Naive thymus-derived CD8-positive, alpha-beta T cell (primary cell): ENCODE data around the gene PTTG1. TPM values are rescaled to one million over a fixed set of nuclear protein-coding genes. Genes with fewer than 3 reads are reported as not detected.

Source experiments
- ATAC-seq, 2 donors: fragments of 150-1000 bp; cut with Tn5 transposase in 1 of 2; sonication (Bioruptor Pico), chemical (Tn5 transposase) in 1 of 2; 1 replicate in 1 of 2; 2 replicates in 1 of 2; pipeline ENCODE4 v1.10.0; 2021; ENCODE audit warnings: mild to moderate bottlenecking in 2 of 2, moderate library complexity in 2 of 2
- POLR2A ChIA-PET: fragments of 350-600 bp; sonication (Branson Sonifier 250); formaldehyde crosslinking; loops from one replicate; lab custom pipeline; 2021; ENCODE audit warnings: antibody characterized with exemption; lab: Charles Lee
- DNase-seq, 10 donors: peaks; one replicate each; pipeline versions ENCODE4 v3.0.0 to v3.0.0-alpha.2; 2020 to 2022
- H3K27ac Mint-ChIP-seq, 10 donors: one replicate each; pipeline ENCODE4 v1.8.0; 2020 to 2022; ENCODE audit warnings: mild to moderate bottlenecking in 10 of 10, mixed read lengths in 10 of 10, moderate library complexity in 4 of 10, inconsistent platforms in 1 of 10
- H3K27me3 Mint-ChIP-seq, 5 donors: one replicate each; pipeline ENCODE4 v1.8.0; 2021 to 2022; ENCODE audit warnings: mixed read lengths in 5 of 5
- H3K36me3 Mint-ChIP-seq, 3 donors: one replicate each; pipeline ENCODE4 v1.8.0; 2020 to 2022; ENCODE audit warnings: mixed read lengths in 3 of 3, mild to moderate bottlenecking in 2 of 3, inconsistent platforms in 1 of 3
- H3K4me1 Mint-ChIP-seq, 4 donors: one replicate each; pipeline ENCODE4 v1.8.0; 2021 to 2022; ENCODE audit warnings: mixed read lengths in 4 of 4
- H3K4me3 Mint-ChIP-seq, 10 donors: one replicate each; pipeline ENCODE4 v1.8.0; 2020 to 2022; ENCODE audit warnings: mild to moderate bottlenecking in 10 of 10, mixed read lengths in 10 of 10, moderate library complexity in 6 of 10, inconsistent platforms in 1 of 10
- H3K9me3 Mint-ChIP-seq, 9 donors: one replicate each; pipeline ENCODE4 v1.8.0; 2020 to 2022; ENCODE audit warnings: mixed read lengths in 9 of 9, mild to moderate bottlenecking in 3 of 9, inconsistent platforms in 1 of 9, moderate library complexity in 1 of 9
- polyA plus RNA-seq, 3 donors: library from polyadenylated mRNA; unstranded; fragments of 300-500 nt; fragmentation: Illumina TruSeq; gene quantifications; one replicate each; pipeline ENCODE4 v1.2.3, GENCODE V29; 2021
- total RNA-seq, 8 experiments: library from RNA in 2 of 8; stranded (reverse) in 2 of 8; gene quantifications; one replicate each; pipeline ENCODE4 v1.2.3 and lab custom pipeline; 2021 to 2026

PTTG1 gene
- total and polyA plus RNA-seq, 5 experiments from 2014 or later: 2.7 to 18.9 (median 7.1) TPM

GRCh38 chr5:160458806-160459800, 37.4 kb downstream of the PTTG1 start:
- H3K36me3 Mint-ChIP-seq: no peaks in the 10 kb centered on the region
- no peak overlapping the region for H3K27ac Mint-ChIP-seq
- ATAC-seq (no peak), DNase-seq (no peak)
- H3K4me3 Mint-ChIP-seq: no peak overlapping the region
- POLR2A ChIA-PET: no interaction called here
- H3K27me3 Mint-ChIP-seq: peaks cover 2 to 10% (median 6%) of the 10 kb centered on the region in 5 donors
- H3K9me3 Mint-ChIP-seq: no peaks in the 10 kb centered on the region
- H3K4me1 Mint-ChIP-seq: peaks cover 0 to 10% (median 1%) of the 10 kb centered on the region in 4 donors

- peaks cover 0 to 19% (median 4%) of the 10 kb centered on the region in 4 donors for H3K4me1 Mint-ChIP-seq
- H3K9me3 Mint-ChIP-seq: no peaks in the 10 kb centered on the region
- POLR2A ChIA-PET: no interaction called here
- DNase-seq: no peak
- no peak overlapping the region for H3K27ac Mint-ChIP-seq
- ATAC-seq: no peak
- H3K36me3 Mint-ChIP-seq: no peaks in the 10 kb centered on the region
- peaks cover under 1 to 6% (median 2%) of the 10 kb centered on the region in 5 donors for H3K27me3 Mint-ChIP-seq
- H3K4me3 Mint-ChIP-seq: no peak overlapping the region
These were observed 38.9 kb downstream of the PTTG1 start for GRCh38 chr5:160460377-160461049.

- peaks cover 0 to 17% (median 5%) of the 10 kb centered on the region in 4 donors for H3K4me1 Mint-ChIP-seq
- H3K9me3 Mint-ChIP-seq: no peaks in the 10 kb centered on the region
- POLR2A ChIA-PET: no interaction called here
- H3K27me3 Mint-ChIP-seq: peaks cover 0 to 6% (median 1%) of the 10 kb centered on the region in 5 donors
- H3K4me3 Mint-ChIP-seq: no peak overlapping the region
- DNase-seq: no peak
- no peak overlapping the region for H3K27ac Mint-ChIP-seq
- ATAC-seq: no peak
- H3K36me3 Mint-ChIP-seq: no peaks in the 10 kb centered on the region
These were observed 39.7 kb downstream of the PTTG1 start for GRCh38 chr5:160461378-160461777.

GRCh38 chr5:160462167-160462566, 40.5 kb downstream of the PTTG1 start:
- Mint-ChIP-seq H3K9me3 (no peaks in the 10 kb centered on the region), H3K4me1 (peaks cover 4 to 25% (median 11%) of the 10 kb centered on the region in 4 donors), H3K36me3 (no peaks in the 10 kb centered on the region), H3K27me3 (peaks cover 0 to 6% (median 1%) of the 10 kb centered on the region in 5 donors), H3K27ac (peak overlapping the region in 1 of 10 donors; percentile 38), H3K4me3 (no peak overlapping the region)
- POLR2A ChIA-PET: no interaction called here
- DNase-seq (no peak), ATAC-seq (no peak)

GRCh38 chr5:160463227-160463626, 41.6 kb downstream of the PTTG1 start:
- H3K9me3 Mint-ChIP-seq: peaks cover 0 to 2% (median 0%) of the 10 kb centered on the region in 9 donors
- peak overlapping the region in 1 of 10 donors; percentile 12 for H3K27ac Mint-ChIP-seq

DNA sequence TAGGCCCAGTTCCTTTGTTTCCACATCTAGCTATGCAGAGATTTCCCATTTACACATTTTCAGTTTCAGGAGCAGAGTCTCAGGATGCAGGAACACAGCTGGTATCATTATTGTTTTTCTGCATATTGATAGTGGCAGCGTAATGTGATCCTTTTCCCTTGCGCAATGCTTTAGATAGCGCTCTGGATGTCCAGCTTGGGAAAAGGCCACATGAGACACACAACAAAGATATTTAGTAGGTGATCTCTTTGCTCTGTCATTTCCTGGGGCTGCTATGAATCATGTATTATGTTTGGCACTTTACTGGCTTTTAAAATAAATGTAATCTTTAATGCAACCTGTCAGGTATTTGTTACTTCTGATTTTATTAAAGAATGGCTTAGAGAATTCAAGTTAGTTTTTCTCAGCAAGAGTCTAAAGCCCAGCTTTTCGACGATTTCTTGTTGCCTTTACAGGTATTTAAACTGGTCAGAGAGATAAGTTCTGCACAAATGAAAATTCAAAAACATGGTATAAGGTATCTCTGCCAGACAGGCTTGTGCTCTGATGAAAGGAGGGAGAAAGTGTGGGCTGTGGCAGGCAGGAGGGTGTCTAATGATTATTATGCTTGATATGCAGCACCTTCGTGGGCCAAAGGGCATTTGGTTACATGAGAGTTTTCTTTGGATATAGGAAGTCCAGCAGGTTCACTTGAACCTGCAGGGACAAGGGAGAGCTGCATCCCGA, 42.2 kb downstream of the PTTG1 start:
- POLR2A ChIA-PET: no interaction called here
- Mint-ChIP-seq H3K4me3 (no peak overlapping the region), H3K27ac (peak overlapping the region in 5 of 10 donors; percentile 8 to 51 (median 42)), H3K36me3 (no peaks in the 10 kb centered on the region), H3K27me3 (peaks cover 0 to 5% (median under 1%) of the 10 kb centered on the region in 5 donors), H3K9me3 (peaks cover 0 to 2% (median 0%) of the 10 kb centered on the region in 9 donors), H3K4me1 (peaks cover 11 to 41% (median 27%) of the 10 kb centered on the region in 4 donors)
- DNase-seq (no peak), ATAC-seq (no peak)

More at GRCh38 chr5:160463227-160463626, 41.6 kb downstream of the PTTG1 start:
- Mint-ChIP-seq H3K4me3 (no peak overlapping the region), H3K36me3 (no peaks in the 10 kb centered on the region), H3K27me3 (peaks cover 0 to 6% (median 1%) of the 10 kb centered on the region in 5 donors), H3K4me1 (peaks cover 11 to 35% (median 22%) of the 10 kb centered on the region in 4 donors)
- no peak for ATAC-seq
- DNase-seq: no peak
- POLR2A ChIA-PET: no interaction called here

DNA sequence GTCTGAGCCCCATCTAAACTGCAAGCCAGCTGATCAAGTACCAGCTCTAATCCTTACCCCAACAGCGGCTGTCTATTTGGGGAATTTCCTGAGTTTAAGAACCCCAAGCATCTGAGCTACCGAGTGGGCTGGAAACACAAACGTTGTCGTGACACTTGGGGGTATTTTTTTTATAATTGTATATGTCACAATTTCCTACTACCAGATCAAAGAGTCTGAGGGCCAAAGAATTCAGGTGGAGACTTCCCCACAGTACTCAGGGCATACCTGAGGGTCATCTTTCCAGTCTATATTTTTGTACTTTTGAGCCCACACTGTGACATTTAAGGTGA, 42.8 kb downstream of the PTTG1 start:
- POLR2A ChIA-PET: no interaction called here
- peaks cover 0 to 2% (median 0%) of the 10 kb centered on the region in 9 donors for H3K9me3 Mint-ChIP-seq
- H3K27me3 Mint-ChIP-seq: no peaks in the 10 kb centered on the region
- ATAC-seq: no peak
- no peak for DNase-seq
- no peak overlapping the region for H3K4me3 Mint-ChIP-seq
- H3K27ac Mint-ChIP-seq: peak overlapping the region in 5 of 10 donors; percentile 8 to 49 (median 42)
- no peaks in the 10 kb centered on the region for H3K36me3 Mint-ChIP-seq
- H3K4me1 Mint-ChIP-seq: peaks cover 11 to 41% (median 30%) of the 10 kb centered on the region in 4 donors

DNA sequence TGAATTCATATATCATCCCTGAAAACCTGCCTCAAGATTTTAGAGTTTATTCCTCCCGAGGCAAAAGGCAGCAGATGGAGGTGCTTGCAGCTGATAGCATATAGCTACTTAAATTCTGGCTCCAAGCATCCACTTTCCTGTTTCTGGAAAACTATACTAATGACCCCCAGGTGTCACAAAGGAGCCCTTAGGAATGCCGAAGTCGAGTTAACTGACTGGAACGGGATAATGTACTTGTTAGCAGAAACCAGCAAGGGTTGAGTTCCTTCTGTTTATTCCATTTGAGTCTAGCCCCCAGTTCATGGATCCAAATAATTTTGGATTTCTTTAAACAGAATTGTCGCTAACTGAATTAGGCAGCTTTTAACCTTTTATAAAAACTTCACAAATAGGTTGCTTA, 44.5 kb downstream of the PTTG1 start:
- H3K4me1 Mint-ChIP-seq: peaks cover 11 to 55% (median 38%) of the 10 kb centered on the region in 4 donors
- DNase-seq (no peak), ATAC-seq (no peak)
- H3K36me3 Mint-ChIP-seq: no peaks in the 10 kb centered on the region
- H3K27me3 Mint-ChIP-seq: no peaks in the 10 kb centered on the region
- H3K4me3 Mint-ChIP-seq: no peak overlapping the region
- no peak overlapping the region for H3K27ac Mint-ChIP-seq
- peaks cover 0 to 2% (median 0%) of the 10 kb centered on the region in 9 donors for H3K9me3 Mint-ChIP-seq
- POLR2A ChIA-PET: no interaction called here

DNA sequence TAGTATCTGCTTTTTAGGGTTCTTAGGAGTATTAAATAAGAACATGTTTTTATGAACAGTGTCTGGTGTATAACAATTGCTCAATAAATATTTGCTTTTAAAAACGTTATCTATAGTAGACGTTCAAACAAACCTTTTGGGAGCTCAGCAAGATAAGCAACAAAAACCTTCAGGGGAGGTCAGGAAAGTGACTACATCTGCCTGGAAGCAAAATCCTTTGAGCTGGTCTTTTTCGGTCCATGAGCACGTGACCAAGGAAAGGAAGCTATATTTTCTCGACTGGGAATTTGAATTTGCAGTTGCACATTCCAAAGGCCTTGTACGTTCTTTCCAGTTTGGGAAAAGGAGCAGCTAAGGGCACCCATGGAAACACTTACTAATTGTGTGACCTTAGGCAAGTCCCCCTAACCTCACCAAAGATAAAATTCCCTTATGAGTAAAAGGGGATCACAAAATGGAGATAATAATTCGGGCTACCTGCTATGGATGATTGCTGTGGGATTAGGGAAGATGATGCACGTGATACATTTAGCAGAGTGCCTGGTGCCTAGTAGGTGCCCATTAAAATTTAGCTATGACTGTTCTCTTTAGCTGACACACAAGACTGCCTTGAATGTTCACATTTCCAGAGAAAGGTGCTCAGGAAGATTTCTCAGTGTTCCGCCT, 45.4 kb downstream of the PTTG1 start:
- Mint-ChIP-seq H3K36me3 (no peaks in the 10 kb centered on the region), H3K4me3 (peak overlapping the region; percentile 81 to 97 (median 87)), H3K4me1 (peaks cover 11 to 63% (median 39%) of the 10 kb centered on the region in 4 donors), H3K27ac (peak overlapping the region; percentile 53 to 98 (median 85)), H3K9me3 (peaks cover 0 to 2% (median 0%) of the 10 kb centered on the region in 9 donors), H3K27me3 (no peaks in the 10 kb centered on the region)
- ATAC-seq (no peak), DNase-seq (no peak)
- POLR2A ChIA-PET: interaction anchor here (1.1 to 1.8 kb wide), 3 partner anchors 11 to 48 kb away, joined by 4 to 6 read pairs (median 4); partner anchors contain the start of gene SLU7

DNA sequence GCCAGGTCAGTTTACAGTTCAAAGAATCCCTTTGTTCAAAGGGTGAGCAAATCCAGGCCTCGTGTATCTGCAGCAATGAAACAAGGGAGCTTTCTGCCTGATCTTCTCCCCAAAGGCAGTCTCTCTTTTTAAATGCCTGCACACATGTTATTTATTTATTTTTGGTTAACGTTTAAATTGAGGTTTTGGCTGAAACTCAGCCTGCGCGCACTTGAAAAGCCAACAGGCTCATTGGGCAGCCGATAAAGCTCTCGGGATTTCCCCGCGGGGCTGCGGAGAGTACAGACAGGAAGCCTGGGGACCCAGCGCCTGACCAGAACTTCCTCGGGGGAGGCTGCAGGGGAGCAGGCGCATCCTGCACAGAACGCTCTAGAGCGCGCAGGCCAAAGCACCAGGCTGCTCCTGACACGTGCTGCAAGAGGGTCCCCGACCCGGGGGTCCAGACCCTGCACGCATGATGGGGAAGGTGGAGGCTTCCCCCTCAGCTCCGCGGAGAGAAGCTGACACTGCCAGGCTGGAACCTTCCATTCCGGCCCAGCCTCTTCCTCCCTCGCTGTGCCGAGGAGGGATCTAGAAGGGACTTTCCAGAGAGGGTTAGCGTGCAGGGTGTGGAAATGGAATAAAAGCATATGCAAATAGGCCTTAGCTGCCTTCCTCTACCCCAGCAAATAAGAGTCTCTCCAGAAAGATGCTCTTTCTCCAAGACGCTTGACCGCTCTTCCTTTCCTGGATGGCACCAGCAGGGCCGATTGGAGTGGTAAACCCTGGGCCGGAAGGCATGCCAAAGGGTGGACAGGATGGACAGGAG, 46.1 kb downstream of the PTTG1 start:
- Mint-ChIP-seq H3K4me1 (peaks cover 11 to 68% (median 40%) of the 10 kb centered on the region in 4 donors), H3K27ac (peak overlapping the region; percentile 53 to 98 (median 85)), H3K27me3 (no peaks in the 10 kb centered on the region), H3K4me3 (peak overlapping the region; percentile 81 to 97 (median 87)), H3K36me3 (no peaks in the 10 kb centered on the region), H3K9me3 (peaks cover 0 to 2% (median 0%) of the 10 kb centered on the region in 9 donors)
- DNase-seq (peak; percentile 18 to 71 (median 48)), ATAC-seq (peak; percentile 88 to 89)
- POLR2A ChIA-PET: interaction anchor here (1.1 to 1.8 kb wide), 3 partner anchors 10 to 48 kb away, joined by 4 to 6 read pairs (median 4); partner anchors contain the start of gene SLU7
